Measurements from ENCODE around the gene SMARCC1. TPM values are rescaled to one million over a fixed set of nuclear protein-coding genes. Genes with fewer than 3 reads are reported as not detected.

Gene SMARCC1
- total RNA-seq, 6 donors from 2014 or later, result 33.1 to 58.2 (median 49.4) TPM

- no peaks in the 10 kb centered on the region for H3K36me3 ChIP-seq
- TF ChIP-seq POLR2AphosphoS5 (IDR thresholded peaks at IDR 0.05) (no peak), CTCF (IDR thresholded peaks at IDR 0.05) (no peak), EP300 (IDR thresholded peaks at IDR 0.05) (no peak), POLR2A (IDR thresholded peaks at IDR 0.05) (no peak)
- no peak overlapping the region for H3K27ac ChIP-seq
- no peaks in the 10 kb centered on the region for H3K9me3 ChIP-seq
- H3K4me3 ChIP-seq, result no peak overlapping the region
- H3K4me1 ChIP-seq, result peaks cover 11 to 21% (median 14%) of the 10 kb centered on the region in 4 donors
- DNase-seq (no peak), ATAC-seq (ENCODE audit: low FRiP score in 2 of 2) (no peak)
- 75 to 91% methylated on average over 4 of the region's 4 CpGs for WGBS, 2 donors
- no peaks in the 10 kb centered on the region for H3K27me3 ChIP-seq
Observed at GRCh38 chr3:47799733-47800132, 18.0 kb upstream of the SMARCC1 start.

- Histone ChIP-seq H3K27me3 (no peaks in the 10 kb centered on the region), H3K4me1 (no peaks in the 10 kb centered on the region), H3K9me3 (no peaks in the 10 kb centered on the region), H3K36me3 (no peaks in the 10 kb centered on the region), H3K27ac (no peak overlapping the region), H3K4me3 (no peak overlapping the region)
- no peak for TF ChIP-seq EP300 (IDR thresholded peaks at IDR 0.05)
- no peak for TF ChIP-seq POLR2AphosphoS5 (IDR thresholded peaks at IDR 0.05)
- no peak for TF ChIP-seq POLR2A (IDR thresholded peaks at IDR 0.05)
- TF ChIP-seq CTCF (IDR thresholded peaks at IDR 0.05), result no peak
- ATAC-seq (ENCODE audit: low FRiP score in 2 of 2) (no peak), DNase-seq (no peak)
- WGBS, 2 donors, result 80 to 88% methylated on average over 4 of the region's 4 CpGs
Observed at GRCh38 chr3:47794544-47794943, 12.9 kb upstream of the SMARCC1 start.

- Histone ChIP-seq H3K4me1 (peaks cover 0 to 5% (median 0%) of the 10 kb centered on the region in 4 donors), H3K9me3 (no peaks in the 10 kb centered on the region), H3K27ac (no peak overlapping the region), H3K27me3 (no peaks in the 10 kb centered on the region), H3K36me3 (no peaks in the 10 kb centered on the region), H3K4me3 (no peak overlapping the region)
- TF ChIP-seq POLR2A (IDR thresholded peaks at IDR 0.05), result no peak
- no peak for TF ChIP-seq POLR2AphosphoS5 (IDR thresholded peaks at IDR 0.05)
- no peak for TF ChIP-seq CTCF (IDR thresholded peaks at IDR 0.05)
- no peak for TF ChIP-seq EP300 (IDR thresholded peaks at IDR 0.05)
- ATAC-seq (ENCODE audit: low FRiP score in 2 of 2) (no peak), DNase-seq (no peak)
- WGBS, 2 donors, result 96 to 97% methylated on average over 2 of the region's 2 CpGs
Observed at GRCh38 chr3:47792699-47793098, 11.0 kb upstream of the SMARCC1 start.

- no peak overlapping the region for H3K27ac ChIP-seq
- no peak for TF ChIP-seq CTCF (IDR thresholded peaks at IDR 0.05)
- no peak for TF ChIP-seq POLR2AphosphoS5 (IDR thresholded peaks at IDR 0.05)
- no peak for TF ChIP-seq POLR2A (IDR thresholded peaks at IDR 0.05)
- TF ChIP-seq EP300 (IDR thresholded peaks at IDR 0.05), result no peak
- 93% methylated on average over 16 of the region's 16 CpGs for WGBS, 2 donors
- ATAC-seq (ENCODE audit: low FRiP score in 2 of 2) (no peak), DNase-seq (no peak)
- H3K4me3 ChIP-seq, result no peak overlapping the region
- H3K9me3 ChIP-seq, result no peaks in the 10 kb centered on the region
- no peaks in the 10 kb centered on the region for H3K36me3 ChIP-seq
- H3K27me3 ChIP-seq, result no peaks in the 10 kb centered on the region
- peaks cover 0 to 5% (median 0%) of the 10 kb centered on the region in 4 donors for H3K4me1 ChIP-seq
Observed at GRCh38 chr3:47791193-47791855, 9.6 kb upstream of the SMARCC1 start.

GRCh38 chr3:47783673-47784072 lies 2.0 kb upstream of the SMARCC1 start:
- no peak for DNase-seq
- Histone ChIP-seq H3K4me3 (no peak overlapping the region), H3K27me3 (no peaks in the 10 kb centered on the region), H3K36me3 (no peaks in the 10 kb centered on the region), H3K27ac (no peak overlapping the region), H3K4me1 (peaks cover 18 to 34% (median 24%) of the 10 kb centered on the region in 4 donors), H3K9me3 (no peaks in the 10 kb centered on the region)
- TF ChIP-seq POLR2A (IDR thresholded peaks at IDR 0.05), result no peak
- TF ChIP-seq CTCF (IDR thresholded peaks at IDR 0.05), result no peak
- TF ChIP-seq POLR2AphosphoS5 (IDR thresholded peaks at IDR 0.05), result no peak
- no peak for TF ChIP-seq EP300 (IDR thresholded peaks at IDR 0.05)
- no peak for ATAC-seq (ENCODE audit: low FRiP score in 2 of 2)

Data from upper lobe of left lung (tissue), 6 donors.